HG03558 (cell line): Measurements from ENCODE around the gene CCL18.
"Not testable (repeated sequence)": the region's sequence is repeated elsewhere in the genome, so short reads cannot be mapped to it uniquely, and the experiment has no call there.

Source experiments
- ATAC-seq: cut with Tn5 transposase; IDR thresholded peaks from one replicate; pipeline ENCODE4 v1.9.1; 2021; ENCODE audit warnings: moderate number of reproducible peaks; ENCODE audit not compliant: unreplicated experiment; ENCODE audit errors: extremely low read depth

Gene CCL18

GRCh38 chr17:36099004-36099403 lies 34.9 kb downstream of the CCL18 start:
- not testable (repeated sequence) for ATAC-seq

- peak; percentile 39 for ATAC-seq
Observed at GRCh38 chr17:36103401-36103975, 39.4 kb downstream of the CCL18 start, which contains the start of gene CCL4. Gene CCL4, plus strand, starts transcription at chr17:36103827. Its CDS starts 79 bp downstream, at chr17:36103906.

GRCh38 chr17:36104246-36104645 lies 40.2 kb downstream of the CCL18 start:
- not testable (repeated sequence) for ATAC-seq

- ATAC-seq, result no peak
Observed at GRCh38 chr17:36104701-36105181, 40.7 kb downstream of the CCL18 start.

GRCh38 chr17:36105781-36106492 lies 41.9 kb downstream of the CCL18 start:
- ATAC-seq, result no peak

- ATAC-seq, result no peak
Observed at GRCh38 chr17:36106493-36106835, 42.4 kb downstream of the CCL18 start.

GRCh38 chr17:36107660-36108059 lies 43.6 kb downstream of the CCL18 start:
- ATAC-seq, result no peak

- ATAC-seq, result not testable (repeated sequence)
Observed at GRCh38 chr17:36108265-36108664, 44.2 kb downstream of the CCL18 start.

- ATAC-seq, result no peak
Observed at GRCh38 chr17:36111068-36111490, 47.0 kb downstream of the CCL18 start.

GRCh38 chr17:36112572-36112971 lies 48.5 kb downstream of the CCL18 start:
- ATAC-seq, result no peak

GRCh38 chr17:36113131-36113530 lies 49.1 kb downstream of the CCL18 start:
- ATAC-seq, result not testable (repeated sequence)

- ATAC-seq, result not testable (repeated sequence)
Observed at GRCh38 chr17:36114971-36115648, 51.0 kb downstream of the CCL18 start.

- not testable (repeated sequence) for ATAC-seq
Observed at GRCh38 chr17:36115649-36115977, 51.5 kb downstream of the CCL18 start.

GRCh38 chr17:36117505-36118382 lies 53.7 kb downstream of the CCL18 start:
- ATAC-seq, result no peak

GRCh38 chr17:36118477-36119353 lies 54.6 kb downstream of the CCL18 start:
- no peak for ATAC-seq

- no peak for ATAC-seq
Observed at GRCh38 chr17:36120221-36120620, 56.1 kb downstream of the CCL18 start.

- not testable (repeated sequence) for ATAC-seq
Observed at GRCh38 chr17:36121099-36121498, 57.0 kb downstream of the CCL18 start.
